Measurements from ENCODE around the gene WNK1. TPM values are rescaled to one million over a fixed set of nuclear protein-coding genes. Genes with fewer than 3 reads are reported as not detected.
"Not testable (repeated sequence)": the region's sequence is repeated elsewhere in the genome, so short reads cannot be mapped to it uniquely, and the experiment has no call there.

Gene WNK1
- total and polyA plus RNA-seq, 2 experiments from 2014 or later = 41.5 to 47.2 TPM

- TF ChIP-seq EZH2phosphoT487 (IDR thresholded peaks at IDR 0.05; ENCODE audit: insufficient read depth, low read depth) = no peak
- no peak for TF ChIP-seq EZH2 (IDR thresholded peaks at IDR 0.05; ENCODE audit: insufficient read depth, poor library complexity, severe bottlenecking)
- H4K20me1 ChIP-seq (ENCODE audit: insufficient read depth) = no peaks in the 10 kb centered on the region
- H3K9ac ChIP-seq = 0 out of 2 replicates have a peak overlapping the region, but pooled peaks have one; percentile 15
- H3K9me2 ChIP-seq (ENCODE audit: insufficient read depth) = no peaks in the 10 kb centered on the region
- H3K79me2 ChIP-seq (ENCODE audit: insufficient read depth) = peaks cover 88% of the 10 kb centered on the region
- in situ Hi-C loops (cut with MboI) = no loop called here
- peaks cover 35% of the 10 kb centered on the region for H3F3A ChIP-seq (ENCODE audit: insufficient read depth)
- 13 to 15% methylated on average over 2 of the region's 2 CpGs for WGBS, 2 experiments (ENCODE audit: low coverage in 1 of 2, low lambda C conversion rate in 2 of 2, missing lambda C conversion rate in 2 of 2)
- peaks cover 47% of the 10 kb centered on the region for H3K4me1 ChIP-seq (ENCODE audit: insufficient read depth)
- no peaks in the 10 kb centered on the region for H3K9me3 ChIP-seq (ENCODE audit: low read depth)
- no peak overlapping the region for H2AFZ ChIP-seq
- no peak overlapping the region for H3K4me2 ChIP-seq (ENCODE audit: unreplicated experiment)
- peak; percentile 75 for DNase-seq
- no peaks in the 10 kb centered on the region for H3K27me3 ChIP-seq (replicated peaks; ENCODE audit: insufficient read depth)
- peak overlapping the region; percentile 46 for H3K27ac ChIP-seq
- no peak overlapping the region for H3K4me3 ChIP-seq
- peaks cover 7% of the 10 kb centered on the region for H3K36me3 ChIP-seq (ENCODE audit: low read depth)
These were observed 95.9 kb downstream of the WNK1 start for GRCh38 chr12:848173-848865.

- no peaks in the 10 kb centered on the region for H3K9me3 ChIP-seq (ENCODE audit: low read depth)
- peaks cover 35% of the 10 kb centered on the region for H3F3A ChIP-seq (ENCODE audit: insufficient read depth)
- WGBS, 2 experiments (ENCODE audit: low coverage in 1 of 2, low lambda C conversion rate in 2 of 2, missing lambda C conversion rate in 2 of 2) = 78 to 83% methylated on average over 2 of the region's 2 CpGs
- H3K27me3 ChIP-seq (replicated peaks; ENCODE audit: insufficient read depth) = no peaks in the 10 kb centered on the region
- H3K4me3 ChIP-seq = no peak overlapping the region
- no peaks in the 10 kb centered on the region for H3K9me2 ChIP-seq (ENCODE audit: insufficient read depth)
- no peak overlapping the region for H2AFZ ChIP-seq
- in situ Hi-C loops (cut with MboI) = no loop called here
- H3K36me3 ChIP-seq (ENCODE audit: low read depth) = peaks cover 7% of the 10 kb centered on the region
- DNase-seq = no peak
- TF ChIP-seq EZH2phosphoT487 (IDR thresholded peaks at IDR 0.05; ENCODE audit: insufficient read depth, low read depth) = no peak
- TF ChIP-seq EZH2 (IDR thresholded peaks at IDR 0.05; ENCODE audit: insufficient read depth, poor library complexity, severe bottlenecking) = no peak
- H3K9ac ChIP-seq = 0 out of 2 replicates have a peak overlapping the region, but pooled peaks have one; percentile 15
- no peak overlapping the region for H3K4me2 ChIP-seq (ENCODE audit: unreplicated experiment)
- H3K79me2 ChIP-seq (ENCODE audit: insufficient read depth) = peaks cover 88% of the 10 kb centered on the region
- peaks cover 43% of the 10 kb centered on the region for H3K4me1 ChIP-seq (ENCODE audit: insufficient read depth)
- peak overlapping the region; percentile 46; the same call in 1 of the 2 replicates for H3K27ac ChIP-seq
- H4K20me1 ChIP-seq (ENCODE audit: insufficient read depth) = no peaks in the 10 kb centered on the region
These were observed 96.6 kb downstream of the WNK1 start for GRCh38 chr12:848882-849527.

DNA sequence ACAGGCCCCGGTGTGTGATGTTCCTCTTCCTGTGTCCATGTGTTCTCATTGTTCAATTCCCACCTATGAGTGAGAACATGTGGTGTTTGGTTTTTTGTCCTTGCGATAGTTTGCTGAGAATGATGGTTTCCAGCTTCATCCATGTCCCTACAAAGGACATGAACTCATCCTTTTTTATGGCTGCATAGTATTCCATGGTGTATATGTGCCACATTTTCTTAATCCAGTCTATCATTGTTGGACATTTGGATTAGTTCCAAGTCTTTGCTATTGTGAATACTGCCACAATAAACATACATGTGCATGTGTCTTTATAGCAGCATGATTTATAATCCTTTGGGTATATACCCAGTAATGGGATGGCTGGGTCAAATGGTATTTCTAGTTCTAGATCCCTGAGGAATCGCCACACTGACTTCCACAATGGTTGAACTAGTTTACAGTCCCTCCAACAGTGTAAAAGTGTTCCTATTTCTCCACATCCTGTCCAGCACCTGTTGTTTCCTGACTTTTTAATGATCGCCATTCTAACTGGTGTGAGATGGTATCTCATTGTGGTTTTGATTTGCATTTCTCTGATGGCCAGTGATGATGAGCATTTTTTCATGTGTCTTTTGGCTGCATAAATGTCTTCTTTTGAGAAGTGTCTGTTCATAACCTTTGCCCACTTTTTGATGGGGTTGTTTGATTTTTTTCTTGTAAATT lies 97.5 kb downstream of the WNK1 start:
- Histone ChIP-seq H3F3A (ENCODE audit: insufficient read depth) (peaks cover 35% of the 10 kb centered on the region), H3K79me2 (ENCODE audit: insufficient read depth) (peaks cover 88% of the 10 kb centered on the region)

DNA sequence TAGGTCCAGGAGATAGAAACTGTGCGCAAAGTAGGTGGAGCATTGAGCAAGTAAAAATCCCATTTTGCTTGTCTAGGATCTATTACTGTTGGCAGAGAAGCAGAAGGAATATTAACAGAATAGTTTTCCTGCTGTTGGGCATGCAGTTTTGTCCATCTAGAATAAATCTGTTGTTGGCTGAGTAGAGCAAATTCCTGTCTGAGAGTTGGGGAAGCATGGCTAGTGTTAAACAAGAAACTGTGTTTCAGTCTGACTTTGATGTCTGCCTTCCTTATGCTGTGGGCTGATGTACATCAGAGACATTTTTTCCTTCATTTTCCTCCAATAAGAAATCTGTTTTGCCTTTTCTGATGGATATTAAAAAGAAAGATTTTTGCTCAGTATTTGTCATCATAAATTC lies 99.0 kb downstream of the WNK1 start:
- Histone ChIP-seq H3K4me1 (ENCODE audit: insufficient read depth) (peaks cover 41% of the 10 kb centered on the region), H3K4me3 (peak overlapping the region; percentile 51), H3K27ac (peak overlapping the region; percentile 71), H3K9me2 (ENCODE audit: insufficient read depth) (no peaks in the 10 kb centered on the region), H3K9me3 (ENCODE audit: low read depth) (no peaks in the 10 kb centered on the region), H3K4me2 (ENCODE audit: unreplicated experiment) (peak overlapping the region; percentile 63), H3K79me2 (ENCODE audit: insufficient read depth) (peaks cover 88% of the 10 kb centered on the region), H3F3A (ENCODE audit: insufficient read depth) (peaks cover 35% of the 10 kb centered on the region), H3K27me3 (replicated peaks; ENCODE audit: insufficient read depth) (no peaks in the 10 kb centered on the region), H2AFZ (no peak overlapping the region), H3K36me3 (ENCODE audit: low read depth) (no peaks in the 10 kb centered on the region), H3K9ac (peak overlapping the region; percentile 49), H4K20me1 (ENCODE audit: insufficient read depth) (no peaks in the 10 kb centered on the region)
- DNase-seq = peak; percentile 35
- 43 to 45% methylated on average over 1 of the region's 1 CpG for WGBS, 2 experiments (ENCODE audit: low coverage in 1 of 2, low lambda C conversion rate in 2 of 2, missing lambda C conversion rate in 2 of 2)
- in situ Hi-C loops (cut with MboI) = no loop called here
- TF ChIP-seq EZH2phosphoT487 (IDR thresholded peaks at IDR 0.05; ENCODE audit: insufficient read depth, low read depth) (no peak), EZH2 (IDR thresholded peaks at IDR 0.05; ENCODE audit: insufficient read depth, poor library complexity, severe bottlenecking) (no peak)

More for the DNA sequence above, 97.5 kb downstream of the WNK1 start:
- in situ Hi-C loops (cut with MboI); H3K9me2 ChIP-seq (ENCODE audit: insufficient read depth); H2AFZ ChIP-seq; H3K27me3 ChIP-seq (replicated peaks; ENCODE audit: insufficient read depth); H3K4me2 ChIP-seq (ENCODE audit: unreplicated experiment); H4K20me1 ChIP-seq (ENCODE audit: insufficient read depth); H3K9ac ChIP-seq; DNase-seq; H3K36me3 ChIP-seq (ENCODE audit: low read depth); H3K4me3 ChIP-seq; H3K9me3 ChIP-seq (ENCODE audit: low read depth); H3K27ac ChIP-seq: not testable (repeated sequence)
- peaks cover 41% of the 10 kb centered on the region for H3K4me1 ChIP-seq (ENCODE audit: insufficient read depth)
- 90 to 91% methylated on average over 2 to 4 of the region's 4 CpGs for WGBS, 2 experiments (ENCODE audit: low coverage in 1 of 2, low lambda C conversion rate in 2 of 2, missing lambda C conversion rate in 2 of 2)
